Stimulated activated CD4-positive, alpha-beta T cell treated with anti-CD3 and anti-CD28 coated beads, Interleukin-15, amount 100 ng/mL, for 24 hours (primary cell): ENCODE results near the gene ITGAL.
"Not testable (repeated sequence)": the region's sequence is repeated elsewhere in the genome, so short reads cannot be mapped to it uniquely, and the experiment has no call there.

ENCODE experiments used
- DNase-seq: peaks from one replicate; pipeline ENCODE4 v3.0.0-alpha.2; 2020

The ITGAL gene

GRCh38 chr16:30526823-30527634 lies 54.5 kb downstream of the ITGAL start:
- peak; percentile 99 for DNase-seq

GRCh38 chr16:30527635-30528178 lies 55.2 kb downstream of the ITGAL start:
- no peak for DNase-seq

- no peak for DNase-seq
Observed at GRCh38 chr16:30528799-30529457, 56.4 kb downstream of the ITGAL start.

- DNase-seq: no peak
Observed at GRCh38 chr16:30530163-30531037, 57.9 kb downstream of the ITGAL start.

- no peak for DNase-seq
Observed at GRCh38 chr16:30532285-30533145, 60.0 kb downstream of the ITGAL start.

- no peak for DNase-seq
Observed at GRCh38 chr16:30533146-30533522, 60.6 kb downstream of the ITGAL start.

GRCh38 chr16:30533748-30534367 lies 61.3 kb downstream of the ITGAL start:
- peak; percentile 40 for DNase-seq

GRCh38 chr16:30534368-30535105 lies 62.0 kb downstream of the ITGAL start, which contains the start of gene ZNF747:
ZNF747 (minus strand) TSS chr16:30534858; CDS start chr16:30534679, 179 bp downstream.
- peak; percentile 93 for DNase-seq

- no peak for DNase-seq
Observed at GRCh38 chr16:30535106-30535776, 62.7 kb downstream of the ITGAL start.

- DNase-seq: peak; percentile 75
Observed at GRCh38 chr16:30535777-30536190, 63.2 kb downstream of the ITGAL start.

- not testable (repeated sequence) for DNase-seq
Observed at GRCh38 chr16:30536391-30537024, 64.0 kb downstream of the ITGAL start.

GRCh38 chr16:30539000-30539964 lies 66.7 kb downstream of the ITGAL start:
- no peak for DNase-seq

GRCh38 chr16:30539986-30540526 lies 67.5 kb downstream of the ITGAL start:
- not testable (repeated sequence) for DNase-seq

- not testable (repeated sequence) for DNase-seq
Observed at GRCh38 chr16:30540916-30541464, 68.4 kb downstream of the ITGAL start.

- DNase-seq: no peak
Observed at GRCh38 chr16:30541502-30542329, 69.2 kb downstream of the ITGAL start.

- DNase-seq: no peak
Observed at GRCh38 chr16:30543067-30543466, 70.5 kb downstream of the ITGAL start.

GRCh38 chr16:30546115-30546514 lies 73.6 kb downstream of the ITGAL start:
- DNase-seq: no peak
